HG03432 (cell line): ENCODE data around the gene SHC3.

Experiments used
- ATAC-seq: cut with Tn5 transposase; IDR thresholded peaks from one replicate; pipeline ENCODE4 v1.9.1; 2021; ENCODE audit warnings: mild to moderate bottlenecking, moderate library complexity; ENCODE audit not compliant: unreplicated experiment

SHC3 gene

GRCh38 chr9:88991066-88992034 is 187.3 kb downstream of the SHC3 start, which contains the start of gene S1PR3:
TSS of gene S1PR3 (plus strand) at chr9:88991468. CDS start at chr9:89001201, 9,733 bp downstream.
- no peak for ATAC-seq

- no peak for ATAC-seq
Observed at GRCh38 chr9:88990729-88991065, 187.9 kb downstream of the SHC3 start.

GRCh38 chr9:88990041-88990728 is 188.4 kb downstream of the SHC3 start:
- ATAC-seq, result no peak

GRCh38 chr9:88988796-88989641 is 189.6 kb downstream of the SHC3 start:
- peak; percentile 69 for ATAC-seq

DNA sequence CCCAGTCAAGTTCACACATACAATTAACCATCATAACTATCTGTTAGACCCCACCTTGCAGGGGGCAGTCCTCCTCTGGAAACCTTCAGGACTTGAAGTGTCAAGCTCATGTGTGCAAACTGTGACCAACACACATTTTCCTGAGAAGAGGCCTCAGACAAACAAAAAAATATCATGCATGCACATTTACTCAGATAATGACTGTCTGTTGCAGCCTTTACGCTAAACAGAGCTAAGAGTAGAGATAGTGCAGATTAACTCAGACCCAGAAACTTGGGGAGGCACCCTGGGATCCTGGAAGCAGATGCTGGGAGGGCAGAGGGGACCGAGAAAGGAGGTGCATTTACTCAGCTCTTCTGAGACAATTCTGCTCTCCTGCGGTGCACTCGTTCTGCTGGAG is 191.0 kb downstream of the SHC3 start:
- ATAC-seq, result no peak

GRCh38 chr9:88986776-88987175 is 191.8 kb downstream of the SHC3 start:
- no peak for ATAC-seq

- ATAC-seq, result no peak
Observed at GRCh38 chr9:88985616-88986015, 193.0 kb downstream of the SHC3 start.

GRCh38 chr9:88984543-88984883 is 194.1 kb downstream of the SHC3 start:
- no peak for ATAC-seq

DNA sequence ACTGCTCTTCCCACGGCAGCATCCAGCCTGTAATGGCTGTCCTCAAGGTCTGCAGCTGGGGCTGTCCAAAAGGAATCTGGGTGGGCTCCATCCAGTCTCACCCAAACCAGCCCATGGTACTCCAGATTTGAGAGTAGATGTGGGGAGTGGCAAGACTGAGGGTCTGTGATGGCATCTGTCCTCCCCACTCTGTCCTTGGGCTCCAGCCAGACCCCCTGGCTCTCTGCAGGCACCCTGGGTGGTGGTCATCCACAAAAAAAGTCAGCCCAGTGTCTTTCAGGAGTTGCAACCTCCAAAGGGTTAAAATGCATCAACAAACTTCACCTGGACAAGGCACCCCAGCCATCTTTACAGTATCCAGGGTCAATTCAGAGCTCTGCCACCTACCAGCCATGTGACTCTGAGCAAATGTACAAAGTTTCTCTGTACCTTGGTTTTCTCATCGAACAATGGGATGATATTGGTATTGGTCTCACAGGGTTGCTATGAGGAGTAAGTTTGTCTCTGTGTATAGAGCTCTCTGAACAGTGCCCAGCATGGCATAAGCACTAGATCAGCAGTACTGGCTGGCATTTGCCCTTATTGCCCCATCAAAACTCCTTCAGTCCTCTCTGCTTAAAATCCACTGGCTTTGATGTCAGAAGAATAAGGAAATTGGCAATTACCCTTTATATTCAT is 194.6 kb downstream of the SHC3 start:
- no peak for ATAC-seq

DNA sequence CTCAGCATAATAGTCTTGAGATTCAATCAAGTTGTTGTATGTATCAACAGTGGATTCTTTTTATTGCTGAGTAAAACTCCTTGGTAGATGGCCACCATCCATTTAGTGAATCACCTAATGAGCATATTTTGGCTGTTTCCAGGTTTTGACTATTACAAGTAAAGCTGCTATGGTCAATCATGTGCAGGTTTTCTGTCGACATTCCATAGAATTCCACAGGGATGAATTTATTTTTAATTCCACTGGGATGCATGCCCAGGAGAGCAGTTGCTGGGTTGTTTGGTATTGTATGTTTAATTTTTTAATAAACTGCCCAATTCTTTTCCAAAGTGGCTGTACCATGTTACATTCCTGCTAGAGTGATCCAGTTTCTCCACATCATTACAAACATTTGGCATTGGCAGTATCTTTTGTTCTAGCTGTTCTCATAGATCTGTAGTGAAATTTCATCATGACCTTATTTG is 197.8 kb downstream of the SHC3 start:
- ATAC-seq, result no peak

GRCh38 chr9:88979791-88980190 is 198.8 kb downstream of the SHC3 start:
- no peak for ATAC-seq

DNA sequence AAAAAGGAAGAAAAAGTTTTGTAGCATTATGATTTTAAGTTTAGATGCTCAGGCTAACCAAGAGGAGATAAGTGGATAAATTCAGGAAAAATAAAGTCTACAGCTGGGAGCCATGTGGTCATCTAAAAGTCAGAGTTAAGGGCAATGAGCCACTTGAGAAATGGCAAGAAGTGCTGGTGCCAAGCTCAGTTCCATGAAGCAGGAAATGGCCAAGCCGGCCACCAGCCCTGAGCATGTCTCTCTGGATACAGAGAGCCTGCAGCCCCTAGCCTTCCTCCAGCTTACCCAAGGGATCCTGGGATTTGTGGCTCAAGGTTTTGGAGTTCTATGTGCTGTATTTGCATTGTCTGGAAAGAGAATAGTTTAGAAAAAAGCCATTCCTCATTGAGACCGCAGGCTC is 199.6 kb downstream of the SHC3 start:
- no peak for ATAC-seq

- no peak for ATAC-seq
Observed at GRCh38 chr9:88978034-88978433, 200.6 kb downstream of the SHC3 start.

- ATAC-seq, result no peak
Observed at GRCh38 chr9:88976890-88977257, 201.7 kb downstream of the SHC3 start.

GRCh38 chr9:88975966-88976889 is 202.4 kb downstream of the SHC3 start:
- no peak for ATAC-seq

- ATAC-seq, result no peak
Observed at GRCh38 chr9:88974641-88975040, 204.0 kb downstream of the SHC3 start.

GRCh38 chr9:88973281-88974045 is 205.2 kb downstream of the SHC3 start:
- ATAC-seq, result no peak

DNA sequence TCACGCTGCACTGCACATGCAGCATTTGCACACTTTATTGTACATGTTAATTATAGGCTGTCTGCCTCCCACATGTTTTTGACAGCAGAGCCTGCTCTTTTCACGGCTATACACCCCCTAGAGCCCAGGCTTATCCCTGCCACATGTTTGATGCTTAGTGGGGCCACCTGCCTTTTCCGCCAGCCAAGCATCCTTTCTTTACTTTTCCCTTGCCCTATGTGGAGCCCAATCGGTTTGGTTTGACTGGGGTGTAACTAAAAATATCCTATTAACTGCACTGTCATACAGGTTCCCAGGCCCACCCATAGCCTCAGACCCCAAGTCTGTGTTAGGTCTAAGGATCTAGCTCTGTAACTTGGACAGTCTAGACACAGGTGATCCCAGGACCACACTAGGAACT is 206.2 kb downstream of the SHC3 start:
- no peak for ATAC-seq
